Stimulated activated CD4-positive, alpha-beta T cell treated with anti-CD3 and anti-CD28 coated beads, TNF-alpha, amount 100 ng/mL, for 1 hour (primary cell): ENCODE measurements around the gene KRT83.
A peak's percentile ranks its signal among the peaks of the same experiment; 100 is the strongest.
"Not testable (repeated sequence)": the region's sequence is repeated elsewhere in the genome, so short reads cannot be mapped to it uniquely, and the experiment has no call there.

Experiments
- DNase-seq, 3 donors: peaks; one replicate each; pipeline ENCODE4 v3.0.0-alpha.2; 2020; ENCODE audit warnings: low read depth in 3 of 3, low spot score in 1 of 3

Gene KRT83

DNA sequence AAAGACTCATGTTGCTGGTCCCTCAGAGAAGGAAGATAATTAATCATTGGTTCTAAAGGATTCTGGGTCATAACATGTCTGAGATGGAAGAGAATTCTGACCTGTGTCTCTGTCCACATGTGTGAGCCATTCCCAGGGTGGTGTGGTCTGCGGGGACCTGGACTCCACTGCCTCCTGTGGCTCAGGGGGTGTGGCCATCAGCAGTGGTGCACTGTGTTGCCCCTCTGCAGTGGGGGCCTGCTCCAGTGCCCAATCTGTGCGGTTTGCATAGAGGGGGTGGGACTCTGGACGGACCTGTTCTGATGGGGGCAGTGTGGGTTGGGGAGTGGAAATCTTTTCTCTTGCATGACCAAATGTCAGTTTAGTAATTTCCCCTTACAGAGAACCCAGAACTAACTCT lies 32.6 kb upstream of the KRT83 start:
- DNase-seq, result no peak

DNA sequence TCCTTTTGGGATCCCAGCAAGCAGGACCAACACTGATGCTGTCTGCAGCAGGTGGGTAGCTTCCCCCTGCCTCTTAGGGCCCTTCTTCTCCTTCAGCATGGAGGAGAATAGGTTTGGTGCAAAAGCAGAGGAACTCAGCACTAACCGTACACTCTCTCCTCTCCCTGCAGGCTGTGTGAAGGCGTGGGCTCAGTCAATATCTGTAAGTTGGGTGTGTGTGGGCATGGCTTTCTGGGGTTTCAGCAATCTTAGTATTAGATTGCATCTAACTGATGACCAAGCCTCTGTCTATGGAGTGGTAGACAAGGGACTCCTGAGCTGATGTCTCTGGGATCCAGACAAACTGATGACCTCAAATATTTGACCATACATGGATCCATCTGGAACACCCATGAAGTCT lies 31.8 kb upstream of the KRT83 start:
- DNase-seq, result no peak

GRCh38 chr12:52351196-52352059 lies 30.2 kb upstream of the KRT83 start:
- DNase-seq, result peak in 2 of 3 donors; percentile 8 to 24

DNA sequence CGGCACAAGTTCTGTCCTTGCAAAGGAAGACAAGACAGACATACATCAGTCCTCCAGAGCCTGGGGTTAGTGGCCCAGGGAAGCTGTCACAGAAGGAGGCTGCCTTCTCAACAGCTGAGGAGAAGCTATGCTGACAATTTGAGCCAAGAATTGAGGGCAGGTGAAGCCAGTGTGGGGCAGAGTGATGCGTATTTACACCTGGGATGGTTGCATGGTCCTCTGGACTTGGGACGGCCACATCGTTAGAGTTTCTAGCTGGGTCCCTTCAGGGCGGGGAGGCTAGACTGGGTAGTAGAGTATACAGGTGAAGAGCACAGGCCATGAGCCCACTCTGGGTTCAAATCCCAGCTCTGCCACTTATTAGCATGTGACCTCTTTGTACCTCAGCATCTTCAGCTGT lies 29.6 kb upstream of the KRT83 start:
- no peak for DNase-seq

GRCh38 chr12:52350021-52350620 lies 28.9 kb upstream of the KRT83 start:
- DNase-seq, result no peak

- no peak for DNase-seq
These were observed 28.0 kb upstream of the KRT83 start for GRCh38 chr12:52349196-52349595.

DNA sequence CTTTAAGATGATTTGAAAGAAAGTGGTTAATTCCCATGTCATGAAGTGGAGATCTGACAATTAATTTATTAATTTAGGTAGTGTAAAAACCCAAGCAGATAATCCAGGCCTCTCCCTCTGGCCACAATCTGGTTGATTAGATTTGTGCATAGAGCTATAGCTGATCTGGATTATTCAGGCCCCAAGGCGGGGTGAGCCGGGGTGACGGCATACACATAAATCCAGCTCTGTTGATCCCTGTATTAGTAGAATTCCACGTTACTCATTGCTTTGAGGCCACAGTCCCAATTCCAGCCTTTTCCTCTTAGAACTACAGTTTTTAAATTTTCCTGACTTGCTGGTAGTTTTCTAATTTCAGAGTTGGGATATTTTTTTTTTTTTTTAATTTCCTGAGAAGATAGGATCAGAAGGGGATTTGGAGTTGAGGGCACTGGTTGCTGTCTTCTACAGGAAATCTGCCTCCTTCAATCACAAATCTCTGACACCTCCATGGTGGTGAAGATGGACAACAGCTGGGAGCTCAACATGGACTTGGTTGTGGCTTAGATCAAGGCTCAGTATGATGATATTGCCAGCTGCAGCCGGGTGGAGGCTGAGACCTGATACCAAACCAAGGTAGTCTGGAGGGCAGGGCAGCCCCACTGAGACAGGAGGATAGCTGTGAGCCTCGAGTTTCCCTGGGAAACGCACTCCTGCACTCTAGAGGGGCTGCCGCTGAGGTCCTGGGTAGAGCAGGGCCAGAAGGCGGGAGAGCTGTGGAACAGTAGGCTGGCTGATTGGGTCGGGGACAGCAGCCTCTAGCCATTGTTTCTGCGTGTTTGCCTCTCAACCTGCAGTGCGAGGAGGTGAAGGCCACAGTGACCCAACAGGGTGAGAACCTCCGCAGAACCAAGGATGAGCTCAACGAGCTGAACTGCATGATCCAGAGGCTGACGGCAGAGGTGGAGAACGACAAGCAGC lies 26.6 kb upstream of the KRT83 start:
- DNase-seq, result no peak

GRCh38 chr12:52347016-52347415 lies 25.8 kb upstream of the KRT83 start:
- DNase-seq, result no peak

DNA sequence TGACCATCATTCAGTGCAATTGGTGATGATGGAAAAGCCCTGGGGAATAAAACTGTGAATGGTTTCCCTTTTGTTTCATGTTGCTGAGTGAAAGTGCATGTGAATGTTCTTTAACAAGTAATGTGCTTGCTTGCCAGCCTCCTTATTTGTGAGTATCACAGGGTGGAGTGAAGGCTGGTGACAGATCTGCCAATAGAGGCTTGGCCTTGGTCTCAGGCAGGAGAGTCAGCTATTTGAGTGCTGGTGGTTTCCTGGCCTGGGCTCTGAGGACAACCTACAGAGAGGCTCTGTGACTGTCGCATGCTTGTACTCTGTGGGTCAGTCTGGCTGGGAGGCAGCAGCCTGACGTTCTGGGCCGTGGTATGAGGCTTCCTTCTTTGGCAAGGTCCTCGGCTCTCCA lies 25.4 kb upstream of the KRT83 start:
- no peak for DNase-seq

DNA sequence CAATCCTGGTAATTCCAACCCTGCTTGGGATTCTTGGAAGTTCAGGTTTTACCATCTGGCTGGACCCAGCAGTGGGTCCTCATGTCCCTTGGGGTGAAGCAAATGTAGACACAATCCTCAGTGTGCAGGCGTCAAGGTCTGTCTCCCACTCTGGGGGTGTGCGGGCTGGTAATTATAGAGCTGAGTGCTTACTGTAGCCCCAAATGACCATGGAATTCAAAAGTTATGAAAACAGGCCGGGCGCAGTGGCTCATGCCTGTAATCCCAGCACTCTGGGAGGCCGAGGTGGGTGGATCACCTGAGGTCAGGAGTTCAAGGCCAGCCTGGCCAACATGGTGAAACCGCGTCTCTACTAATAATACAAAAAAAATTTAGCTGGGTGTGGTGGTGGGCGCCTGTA lies 23.8 kb upstream of the KRT83 start:
- DNase-seq, result not testable (repeated sequence)

GRCh38 chr12:52344111-52344510 lies 22.9 kb upstream of the KRT83 start:
- DNase-seq, result no peak

DNA sequence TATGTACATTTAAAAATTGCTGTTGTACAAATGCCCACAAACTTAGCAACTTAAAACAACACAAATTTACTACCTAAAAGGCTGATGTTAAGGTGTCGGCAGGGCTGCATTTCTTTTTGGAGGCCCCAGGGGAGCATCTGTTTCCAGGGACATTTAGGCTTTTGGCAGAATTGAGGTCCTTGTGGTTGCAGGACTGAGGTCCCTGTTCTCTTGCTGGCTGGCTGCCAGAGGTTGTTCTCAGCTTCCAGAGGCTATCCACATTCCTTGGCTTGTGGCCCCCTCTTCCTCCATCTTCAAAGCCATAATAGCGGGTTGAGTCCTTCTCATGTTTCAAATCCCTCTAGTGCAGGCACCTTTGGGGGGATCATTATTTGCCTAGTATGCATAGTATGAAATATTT lies 22.4 kb upstream of the KRT83 start:
- no peak for DNase-seq

- DNase-seq, result no peak
These were observed 21.7 kb upstream of the KRT83 start for GRCh38 chr12:52342781-52343490.

GRCh38 chr12:52341066-52341580 lies 19.9 kb upstream of the KRT83 start:
- no peak for DNase-seq

GRCh38 chr12:52338241-52338960 lies 17.2 kb upstream of the KRT83 start:
- no peak for DNase-seq

DNA sequence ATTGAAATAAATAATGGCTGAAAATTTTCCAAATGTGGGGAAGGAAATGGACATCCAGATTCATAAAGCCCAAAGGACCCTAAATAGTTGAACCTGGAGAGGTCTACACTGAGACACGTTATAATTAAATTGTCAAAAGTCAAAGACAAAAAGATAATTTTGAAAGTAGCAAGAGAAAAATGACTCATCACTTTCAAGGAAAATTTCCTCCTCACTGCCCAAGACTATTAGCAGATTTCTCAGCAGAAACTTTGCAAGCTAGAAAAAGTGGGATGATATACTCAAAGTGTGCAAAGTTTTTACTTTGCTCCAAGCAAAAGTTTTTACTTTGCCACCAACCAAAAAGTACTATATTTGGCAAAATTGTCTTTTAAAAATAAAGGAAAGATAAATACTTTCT lies 15.9 kb upstream of the KRT83 start:
- DNase-seq, result no peak

GRCh38 chr12:52336641-52337040 lies 15.4 kb upstream of the KRT83 start:
- DNase-seq, result no peak

DNA sequence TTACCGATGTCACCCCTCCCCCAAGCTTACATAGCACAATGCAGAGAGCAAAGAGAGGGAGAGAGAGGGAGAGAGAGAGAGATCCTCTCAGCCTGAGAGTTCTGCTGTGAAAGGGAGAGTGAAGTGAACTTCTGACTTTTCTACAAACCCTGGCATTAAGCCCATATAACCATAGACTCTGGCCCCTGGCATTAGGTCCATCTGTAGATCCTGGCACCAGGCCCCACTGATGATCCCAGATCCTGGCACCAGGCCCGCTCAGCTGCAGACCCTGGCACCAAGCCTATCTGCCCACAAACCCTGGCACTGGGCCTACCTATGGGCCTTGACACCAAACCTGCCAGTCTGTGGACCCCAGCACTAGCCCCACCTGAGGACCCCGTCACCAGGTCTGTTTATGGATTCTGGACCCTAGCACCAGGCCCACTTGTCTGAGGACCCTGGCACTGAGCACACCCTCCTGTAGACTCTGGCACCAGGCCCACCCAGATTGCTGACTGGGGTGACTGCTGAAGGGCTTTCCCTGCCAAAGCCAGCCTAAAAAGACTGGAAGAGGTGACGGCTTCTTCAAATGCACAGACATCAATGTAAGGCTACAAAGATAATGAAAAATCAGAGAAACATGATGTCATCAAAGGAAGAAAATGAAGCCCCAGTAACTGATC lies 14.5 kb upstream of the KRT83 start:
- no peak for DNase-seq

DNA sequence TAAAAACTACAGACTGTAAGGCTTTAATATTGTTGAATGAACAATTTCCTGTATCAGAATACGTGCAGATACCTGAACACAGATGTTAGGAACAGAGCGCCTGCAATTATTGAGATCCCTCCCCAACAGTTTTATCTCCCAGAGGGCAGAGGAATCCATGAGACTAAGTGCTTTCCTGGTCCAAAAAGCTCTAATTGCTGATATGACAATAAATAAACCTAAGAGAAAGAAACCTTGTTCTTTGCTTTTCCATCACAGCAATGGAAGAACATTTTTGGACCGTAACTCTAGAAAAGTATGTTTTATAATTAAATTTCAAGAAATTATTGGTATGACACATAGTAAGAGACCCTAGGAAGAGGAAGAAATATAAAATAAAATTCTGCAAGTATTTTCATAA lies 13.0 kb upstream of the KRT83 start:
- DNase-seq, result no peak

- no peak for DNase-seq
These were observed 12.1 kb upstream of the KRT83 start for GRCh38 chr12:52333321-52333720.
